GM12878 (cell line): ENCODE measurements around the gene CYSRT1. TPM values are rescaled to one million over a fixed set of nuclear protein-coding genes. Genes with fewer than 3 reads are reported as not detected.

Experiments used
- BHLHE40 ChIP-seq, 2 experiments: fragments of 450-650 bp in 1 of 2; IDR thresholded peaks; 2 replicates each; pipeline ENCODE4 v1.6.1; 2011 to 2017; ENCODE audit warnings: low read depth in 2 of 2, borderline replicate concordance in 1 of 2, improper control_type of control experiment in 1 of 2, low read length in 1 of 2, mild to moderate bottlenecking in 1 of 2
- CBX5 ChIP-seq: sonication (generic); IDR thresholded peaks from 2 replicates; pipeline ENCODE4 v1.6.1; 2016; ENCODE audit warnings: low read depth, moderate library complexity, mild to moderate bottlenecking, inconsistent platforms
- CHD4 ChIP-seq: fragments of 200-600 bp; sonication (generic); IDR thresholded peaks from 2 replicates; pipeline ENCODE4 v1.6.1; 2016; ENCODE audit warnings: mild to moderate bottlenecking
- CREB1 ChIP-seq: IDR thresholded peaks from 2 replicates; pipeline ENCODE4 v1.6.1; 2012; ENCODE audit warnings: low read depth, mild to moderate bottlenecking, inconsistent platforms
- E2F8 ChIP-seq: fragments of 450-650 bp; IDR thresholded peaks from 2 replicates; pipeline ENCODE4 v1.6.1; 2018; ENCODE audit warnings: mild to moderate bottlenecking, low read depth, moderate library complexity; ENCODE audit not compliant: partially characterized antibody
- JUND ChIP-seq: IDR thresholded peaks from 2 replicates; pipeline ENCODE4 v1.6.1; 2012; ENCODE audit warnings: low read depth, mild to moderate bottlenecking, low read length, improper control_type of control experiment, moderate library complexity
- MEF2A ChIP-seq: IDR thresholded peaks from 2 replicates; pipeline ENCODE4 v1.6.1; 2011; ENCODE audit warnings: low read depth, mild to moderate bottlenecking, low read length, moderate library complexity; ENCODE audit not compliant: insufficient read depth
- MEF2B ChIP-seq: fragments of 450-650 bp; IDR thresholded peaks from 2 replicates; pipeline ENCODE4 v1.6.1; 2018; ENCODE audit warnings: mild to moderate bottlenecking, moderate library complexity; ENCODE audit not compliant: partially characterized antibody, poor library complexity, severe bottlenecking
- NFXL1 ChIP-seq: fragments of 450-650 bp; IDR thresholded peaks from 2 replicates; pipeline ENCODE4 v1.6.1; 2017; ENCODE audit warnings: antibody characterized with exemption, mild to moderate bottlenecking, borderline replicate concordance
- PAX8 ChIP-seq: fragments of 450-650 bp; IDR thresholded peaks from 2 replicates; pipeline ENCODE4 v1.6.1; 2017; ENCODE audit warnings: mild to moderate bottlenecking, moderate library complexity
- SRF ChIP-seq, 2 experiments: IDR thresholded peaks; 2 replicates each; pipeline ENCODE4 v1.6.1; 2011; ENCODE audit warnings: low read depth in 2 of 2, low read length in 2 of 2, mild to moderate bottlenecking in 1 of 2, moderate library complexity in 1 of 2
- STAT1 ChIP-seq: fragments of 450-650 bp; conservative IDR thresholded peaks from 2 replicates; pipeline ENCODE4 v1.6.1; 2014; ENCODE audit warnings: antibody characterized with exemption, mild to moderate bottlenecking
- STAT3 ChIP-seq: IDR thresholded peaks from 2 replicates; pipeline ENCODE4 v1.6.1; 2011; ENCODE audit warnings: low read depth, low read length, improper control_type of control experiment
- ZBED1 ChIP-seq: IDR thresholded peaks from 2 replicates; pipeline ENCODE4 v1.6.1; 2016; ENCODE audit warnings: borderline replicate concordance
- ZBTB11 ChIP-seq: fragments of 450-650 bp; formaldehyde crosslinking; IDR thresholded peaks from 2 replicates; pipeline ENCODE4 v1.5.0; 2022; ENCODE audit warnings: mild to moderate bottlenecking, missing genetic modification characterization
- polyA plus RNA-seq, 11 experiments: library from polyadenylated mRNA; depleted of rRNA in 4 of 11; unstranded in 6 of 11; stranded (reverse) in 5 of 11; fragments of >200 nt; fragmentation: Nextera tagmentation in 4 of 11; fragmentation: Illumina TruSeq in 1 of 11; extraction: Ambion mirVana in 4 of 11; extraction: Trizol in 1 of 11; gene quantifications; 1 replicate in 1 of 11; 2 replicates in 10 of 11; pipeline versions ENCODE4 v1.2.1 to v1.2.3, GENCODE V29; 2011 to 2016; ENCODE audit warnings: inconsistent platforms in 2 of 11, missing spikeins in 2 of 11, low read depth in 1 of 11
- total RNA-seq, 4 experiments: library from RNA; depleted of rRNA in 3 of 4; stranded (reverse); fragments of >200 nt in 3 of 4; fragmentation: Illumina TruSeq in 1 of 4; extraction: Trizol in 1 of 4; gene quantifications; 2 replicates each; pipeline versions ENCODE4 v1.2.1 to v1.2.3, GENCODE V29; 2013 to 2021
- TF ChIP-seq, protein P1 (sequence below): fragments of 450-650 bp; IDR thresholded peaks from 2 replicates; pipeline ENCODE4 v1.6.1; 2017; ENCODE audit warnings: low read depth, mild to moderate bottlenecking, moderate library complexity
- TF ChIP-seq, protein P2 (sequence below): fragments of 450-650 bp; IDR thresholded peaks from 2 replicates; pipeline ENCODE4 v1.6.1; 2017; ENCODE audit warnings: mild to moderate bottlenecking, moderate library complexity

The CYSRT1 gene
- total and polyA plus RNA-seq, 10 of the 15 experiments (the other 5 are each of a cell fraction or from before 2014, with no cell fraction given) = 0.24 to 3.6 (median 0.97) TPM; not detected in 1

DNA sequence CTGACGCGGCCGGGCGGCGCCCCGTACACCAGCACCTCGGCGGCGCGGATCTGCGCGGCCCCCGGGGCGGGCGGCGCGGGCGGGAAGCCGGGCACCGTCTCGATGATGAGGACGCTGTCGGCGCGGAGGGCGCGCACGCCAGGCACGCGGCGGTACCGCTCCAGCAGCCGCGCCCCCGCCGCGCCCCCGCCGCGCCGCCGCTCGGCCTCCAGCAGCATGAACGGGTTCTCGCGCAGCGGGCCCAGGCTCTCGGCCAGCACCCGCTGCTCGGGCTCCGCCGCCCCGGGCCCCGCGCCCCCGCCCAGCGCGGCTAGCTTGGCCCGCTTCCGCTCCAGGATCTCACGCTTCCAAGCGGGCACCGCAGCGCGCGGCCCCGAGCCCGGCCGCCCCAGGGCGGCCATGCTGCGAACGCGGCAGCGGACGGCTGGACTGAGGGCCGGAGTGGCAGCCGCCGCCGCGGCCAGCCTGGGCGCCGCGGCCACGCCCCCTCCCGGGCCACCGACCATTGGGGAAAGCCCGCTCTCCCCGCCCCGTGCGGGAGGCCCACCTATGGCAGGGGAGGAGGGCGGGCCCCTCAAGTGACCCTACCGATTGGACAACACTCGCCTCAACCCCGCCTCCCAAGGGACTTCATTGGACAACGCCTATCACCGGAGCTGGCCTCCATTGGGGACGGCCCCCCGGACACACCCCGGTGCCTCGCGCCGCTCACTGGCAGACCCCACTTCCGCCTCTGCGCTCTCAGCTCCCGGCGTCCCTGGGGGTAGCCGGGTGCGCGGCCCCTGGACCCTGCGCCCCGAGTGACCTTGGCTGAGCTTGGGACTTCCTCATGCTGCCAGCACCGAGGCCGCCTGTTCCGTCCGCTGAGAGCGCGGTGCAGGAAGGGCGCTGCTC, 24.4 kb upstream of the CYSRT1 start, which contains the start of gene TPRN (continued):
- TF ChIP-seq CBX5 (no peak), BHLHE40 (IDR thresholded peaks at IDR 0.05; ENCODE audit: borderline replicate concordance in 1 of 2, low read depth in 2 of 2, low read length in 1 of 2) (peak; percentile 19 to 69; a peak in 2 of 4 replicates), JUND (no peak), MEF2A (no peak), CREB1 (no peak), SRF (IDR thresholded peaks at IDR 0.05; ENCODE audit: low read depth in 2 of 2, low read length in 2 of 2) (no peak), ZBED1 (no peak), STAT1 (no peak), NFXL1 (0 out of 2 replicates have a peak, but pooled peaks have one; percentile 54), PAX8 (no peak), STAT3 (no peak), ZBTB11 (CRISPR knock-in tag) (no peak), E2F8 (no peak), MEF2B (peak; percentile 66), CHD4 (no peak)
- TF ChIP-seq, protein P1, sequence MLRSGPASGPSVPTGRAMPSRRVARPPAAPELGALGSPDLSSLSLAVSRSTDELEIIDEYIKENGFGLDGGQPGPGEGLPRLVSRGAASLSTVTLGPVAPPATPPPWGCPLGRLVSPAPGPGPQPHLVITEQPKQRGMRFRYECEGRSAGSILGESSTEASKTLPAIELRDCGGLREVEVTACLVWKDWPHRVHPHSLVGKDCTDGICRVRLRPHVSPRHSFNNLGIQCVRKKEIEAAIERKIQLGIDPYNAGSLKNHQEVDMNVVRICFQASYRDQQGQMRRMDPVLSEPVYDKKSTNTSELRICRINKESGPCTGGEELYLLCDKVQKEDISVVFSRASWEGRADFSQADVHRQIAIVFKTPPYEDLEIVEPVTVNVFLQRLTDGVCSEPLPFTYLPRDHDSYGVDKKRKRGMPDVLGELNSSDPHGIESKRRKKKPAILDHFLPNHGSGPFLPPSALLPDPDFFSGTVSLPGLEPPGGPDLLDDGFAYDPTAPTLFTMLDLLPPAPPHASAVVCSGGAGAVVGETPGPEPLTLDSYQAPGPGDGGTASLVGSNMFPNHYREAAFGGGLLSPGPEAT = no peak
- TF ChIP-seq, protein P2, sequence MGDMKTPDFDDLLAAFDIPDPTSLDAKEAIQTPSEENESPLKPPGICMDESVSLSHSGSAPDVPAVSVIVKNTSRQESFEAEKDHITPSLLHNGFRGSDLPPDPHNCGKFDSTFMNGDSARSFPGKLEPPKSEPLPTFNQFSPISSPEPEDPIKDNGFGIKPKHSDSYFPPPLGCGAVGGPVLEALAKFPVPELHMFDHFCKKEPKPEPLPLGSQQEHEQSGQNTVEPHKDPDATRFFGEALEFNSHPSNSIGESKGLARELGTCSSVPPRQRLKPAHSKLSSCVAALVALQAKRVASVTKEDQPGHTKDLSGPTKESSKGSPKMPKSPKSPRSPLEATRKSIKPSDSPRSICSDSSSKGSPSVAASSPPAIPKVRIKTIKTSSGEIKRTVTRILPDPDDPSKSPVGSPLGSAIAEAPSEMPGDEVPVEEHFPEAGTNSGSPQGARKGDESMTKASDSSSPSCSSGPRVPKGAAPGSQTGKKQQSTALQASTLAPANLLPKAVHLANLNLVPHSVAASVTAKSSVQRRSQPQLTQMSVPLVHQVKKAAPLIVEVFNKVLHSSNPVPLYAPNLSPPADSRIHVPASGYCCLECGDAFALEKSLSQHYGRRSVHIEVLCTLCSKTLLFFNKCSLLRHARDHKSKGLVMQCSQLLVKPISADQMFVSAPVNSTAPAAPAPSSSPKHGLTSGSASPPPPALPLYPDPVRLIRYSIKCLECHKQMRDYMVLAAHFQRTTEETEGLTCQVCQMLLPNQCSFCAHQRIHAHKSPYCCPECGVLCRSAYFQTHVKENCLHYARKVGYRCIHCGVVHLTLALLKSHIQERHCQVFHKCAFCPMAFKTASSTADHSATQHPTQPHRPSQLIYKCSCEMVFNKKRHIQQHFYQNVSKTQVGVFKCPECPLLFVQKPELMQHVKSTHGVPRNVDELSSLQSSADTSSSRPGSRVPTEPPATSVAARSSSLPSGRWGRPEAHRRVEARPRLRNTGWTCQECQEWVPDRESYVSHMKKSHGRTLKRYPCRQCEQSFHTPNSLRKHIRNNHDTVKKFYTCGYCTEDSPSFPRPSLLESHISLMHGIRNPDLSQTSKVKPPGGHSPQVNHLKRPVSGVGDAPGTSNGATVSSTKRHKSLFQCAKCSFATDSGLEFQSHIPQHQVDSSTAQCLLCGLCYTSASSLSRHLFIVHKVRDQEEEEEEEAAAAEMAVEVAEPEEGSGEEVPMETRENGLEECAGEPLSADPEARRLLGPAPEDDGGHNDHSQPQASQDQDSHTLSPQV = no peak
